ENCODE data around the gene PLCG1.

DNA sequence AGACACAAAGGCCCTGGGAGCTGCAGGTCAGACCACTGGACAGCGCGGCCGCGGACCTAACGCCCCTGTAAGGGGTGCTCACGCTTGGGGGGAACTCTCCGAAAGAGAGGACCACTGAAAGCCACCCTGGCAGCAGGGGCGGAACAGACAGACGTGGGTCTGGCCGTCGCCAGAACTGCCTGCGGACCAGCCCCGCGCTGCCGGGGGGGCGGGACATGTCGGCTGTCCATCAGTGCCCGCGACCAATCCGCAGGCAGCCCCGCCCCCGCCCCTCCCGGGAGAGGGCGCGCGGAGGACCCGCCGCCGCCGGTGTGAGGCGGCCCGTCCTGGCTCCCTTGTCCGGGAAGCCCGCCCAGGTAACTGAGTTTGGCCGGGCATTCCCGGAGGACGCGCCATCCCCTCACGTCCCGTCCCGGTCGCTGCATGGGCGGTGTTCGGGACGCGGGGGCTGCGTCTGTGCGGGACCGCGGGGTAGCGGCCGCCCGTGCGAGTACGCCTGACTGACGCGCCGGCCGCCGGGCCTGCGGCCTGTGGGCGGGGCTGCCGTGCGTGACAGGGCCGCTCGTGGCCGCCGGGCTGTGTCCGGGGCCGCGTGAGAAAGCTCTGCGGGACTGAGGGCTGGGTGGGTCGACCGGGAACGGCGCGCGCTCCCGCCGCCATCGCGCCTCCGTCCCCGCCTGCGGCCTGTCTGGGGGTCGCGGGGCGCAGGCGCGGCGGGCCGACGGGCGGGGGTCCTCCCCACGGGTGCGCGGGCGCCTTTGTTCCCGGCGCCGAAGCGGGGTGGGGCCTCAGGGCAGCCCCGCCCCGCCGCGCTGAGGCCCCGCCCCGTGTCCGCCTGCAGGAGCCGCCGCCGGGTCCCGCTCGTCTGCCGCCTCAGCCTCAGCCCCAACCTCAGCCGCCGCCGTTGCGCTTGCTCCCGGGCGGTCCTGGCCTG is at the start of gene PLCG1:
- TF ChIP-seq POLR2AphosphoS5 (IDR thresholded peaks at IDR 0.05; ENCODE audit: borderline replicate concordance, low read depth, low read length): peak; percentile 89
- no peak for TF ChIP-seq EZH2 (IDR thresholded peaks at IDR 0.05)
- no peak for TF ChIP-seq FOXP2 (optimal IDR thresholded peaks at IDR 0.05; ENCODE audit: control extremely low read depth, extremely low read length, insufficient read depth)
